Heart left ventricle (tissue), 16 donors: ENCODE results near the gene TVP23A. TPM values are rescaled to one million over a fixed set of nuclear protein-coding genes. Genes with fewer than 3 reads are reported as not detected.

Source experiments
- ATAC-seq, 4 donors: fragments of 200-7000 bp; cut with Tn5 transposase; one replicate each; pipeline ENCODE4 v1.9.1; 2020 to 2022; ENCODE audit warnings: moderate library complexity in 4 of 4, mild to moderate bottlenecking in 3 of 4, moderate number of reproducible peaks in 1 of 4
- DNase-seq, 5 donors: peaks; one replicate each; pipeline ENCODE4 v3.0.0-alpha.2; 2020
- H3K27ac ChIP-seq, 12 donors: fragments of 200-600 bp; sonication (generic) in 4 of 12; one replicate each; pipeline versions ENCODE4 v1.5.0 to v1.8.0; 2016 to 2022; ENCODE audit warnings: mild to moderate bottlenecking in 2 of 12
- H3K27me3 ChIP-seq, 9 donors: fragments of 200-600 bp; sonication (generic) in 2 of 9; one replicate each; pipeline versions ENCODE4 v1.5.1 to v1.8.0; 2016 to 2022; ENCODE audit warnings: mild to moderate bottlenecking in 3 of 9
- H3K36me3 ChIP-seq, 9 donors: fragments of 200-600 bp; sonication (generic) in 2 of 9; one replicate each; pipeline versions ENCODE4 v1.5.0 to v1.8.0; 2018 to 2022; ENCODE audit warnings: mild to moderate bottlenecking in 2 of 9
- H3K4me1 ChIP-seq, 12 donors: fragments of 200-600 bp; sonication (generic) in 4 of 12; one replicate each; pipeline versions ENCODE4 v1.5.0 to v1.8.0; 2016 to 2022; ENCODE audit warnings: mild to moderate bottlenecking in 3 of 12
- H3K4me3 ChIP-seq, 12 donors: fragments of 200-600 bp; sonication (generic) in 4 of 12; one replicate each; pipeline versions ENCODE4 v1.5.0 to v1.8.0; 2017 to 2022; ENCODE audit warnings: mild to moderate bottlenecking in 9 of 12, moderate library complexity in 4 of 12
- H3K9me3 ChIP-seq, 12 donors: fragments of 200-600 bp; sonication (generic) in 4 of 12; one replicate each; pipeline versions ENCODE4 v1.5.0 to v1.8.0; 2016 to 2022; ENCODE audit warnings: mild to moderate bottlenecking in 1 of 12
- CTCF ChIP-seq, 12 donors: fragments of 200-600 bp; sonication (generic) in 4 of 12; IDR thresholded peaks; one replicate each; pipeline versions ENCODE4 v1.5.0 to v1.8.0; 2018 to 2022; ENCODE audit warnings: antibody characterized with exemption in 12 of 12, mild to moderate bottlenecking in 5 of 12
- POLR2A ChIP-seq, 2 donors: fragments of 450-650 bp; IDR thresholded peaks; one replicate each; pipeline ENCODE4 v1.6.1; 2017; ENCODE audit warnings: antibody characterized with exemption in 2 of 2, mild to moderate bottlenecking in 2 of 2, moderate library complexity in 2 of 2
- WGBS, 4 donors: extraction: QIAGEN DNeasy Blood & Tissue Kit in 2 of 4; methylation state at CpG; one replicate each; pipeline versions ENCODE4 v1.1.5 to v1.1.7; 2013 to 2018; 5-methylcytosine and 5-hydroxymethylcytosine counted together
- intact Hi-C, 10 donors: fragments of 100-400 bp; cut with DNase I; formaldehyde crosslinking; loops; one replicate each; pipeline versions ENCODE4 v1.11.1 to v1.14.2; 2022
- polyA plus RNA-seq, 2 donors: library from polyadenylated mRNA; stranded (reverse); fragments of 200-250 nt; gene quantifications; one replicate each; pipeline ENCODE4 v1.2.3, GENCODE V29; 2013
- total RNA-seq, 9 donors: library from RNA; depleted of rRNA in 2 of 9; stranded (reverse); fragments of >200 nt in 2 of 9; fragmentation: NEBNext Ultra II Directional in 3 of 9; extraction: Animal tissue kit (Norgen Biotek cat#: 25700) in 3 of 9; gene quantifications; one replicate each; pipeline versions ENCODE4 v1.1.0 to v1.2.4, GENCODE V29; 2016 to 2023
- donor health status: ischemic (EF 13 %, LVEDD 7.1; RV severe dilation, severe dysfunction).
- donor health status: healthy with polysubstance abuse.
- donor health status: DM: no; HTN: yes; CAD: no.
- donor health status: DM: no; HTN: no; CAD: no.
- donor health status: ischemic (EF 25% LVEDD 6.9; RV normal size, moderate dysfunction).
- donor health status: ischemic (EF 25% LVEDD 5.7; RV mildly dilated, moderate dysfunction).
- donor health status: healthy.
- donor health status: DM: yes; HTN: yes; CAD: no.
- donor health status: ischemic (EF 35%, LVEDD 5.7; RV mildly dilated, moderate dysfunction).
- donor health status: nonischemic (EF 11% LVEDD 7.7; RV severe dilation, severe dysfunction).
- donor health status: DM: yes; HTN: yes; CAD: no.
- donor health status: PGD.
- donor health status: ischemic (EF 29% LVEDD 5.4; RV normal size, mild dysfunction).
- donor health status: nonischemic (EF 23%, LVEDD 6.1; RV moderate dilation, normal function).

Gene TVP23A
- total and polyA plus RNA-seq, 11 donors = 0.08 to 0.95 (median 0.30) TPM; not detected in 4

GRCh38 chr16:10827691-10828341 is 9.2 kb upstream of the TVP23A start:
- peaks cover 3 to 51% (median 33%) of the 10 kb centered on the region in 12 donors for H3K4me1 ChIP-seq
- no peaks in the 10 kb centered on the region for H3K9me3 ChIP-seq
- TF ChIP-seq POLR2A (IDR thresholded peaks at IDR 0.05) (no peak), CTCF (IDR thresholded peaks at IDR 0.05) (no peak)
- peak overlapping the region in 4 of 12 donors; percentile 6 to 10 (median 8) for H3K4me3 ChIP-seq
- peak overlapping the region; percentile 91 to 99 (median 94) for H3K27ac ChIP-seq
- DNase-seq (peak; percentile 82 to 91 (median 90)), ATAC-seq (peak; percentile 67 to 79 (median 72))
- 7 to 17% (median 8%) methylated on average over 10 to 11 of the region's 11 CpGs for WGBS, 4 donors
- no peaks in the 10 kb centered on the region for H3K27me3 ChIP-seq
- intact Hi-C loops = loop anchor here in 7 of 10 donors (1.0 to 10.0 kb wide), 13 partner anchors 41 to 441 kb away; partner anchors contain the start of genes NUBP1 (in 3 of the 7), ATF7IP2 (in 1 of the 7) and CIITA (in 1 of the 7)
- H3K36me3 ChIP-seq = no peaks in the 10 kb centered on the region

- no peak overlapping the region for H3K4me3 ChIP-seq
- intact Hi-C loops = loop anchor here in 3 of 10 donors (5.0 to 10.0 kb wide), 3 partner anchors 67 to 250 kb away; no protein-coding TSS in a partner anchor
- ATAC-seq (no peak), DNase-seq (peak in 1 of 5 donors; percentile 49)
- H3K4me1 ChIP-seq = peaks cover 3 to 42% (median 26%) of the 10 kb centered on the region in 12 donors
- no peaks in the 10 kb centered on the region for H3K9me3 ChIP-seq
- no peaks in the 10 kb centered on the region for H3K27me3 ChIP-seq
- no peaks in the 10 kb centered on the region for H3K36me3 ChIP-seq
- TF ChIP-seq CTCF (IDR thresholded peaks at IDR 0.05) = no peak
- no peak for TF ChIP-seq POLR2A (IDR thresholded peaks at IDR 0.05)
- WGBS, 4 donors = 56 to 76% (median 66%) methylated on average over 13 of the region's 13 CpGs
- H3K27ac ChIP-seq = peak overlapping the region in 8 of 12 donors; percentile 10 to 77 (median 37)
These were observed 5.7 kb upstream of the TVP23A start for GRCh38 chr16:10824111-10824893.

GRCh38 chr16:10822702-10823101 is 4.1 kb upstream of the TVP23A start:
- DNase-seq = no peak
- H3K9me3 ChIP-seq = no peaks in the 10 kb centered on the region
- WGBS, 4 donors = 85 to 95% (median 91%) methylated on average over 7 of the region's 7 CpGs
- no peaks in the 10 kb centered on the region for H3K36me3 ChIP-seq
- no peak overlapping the region for H3K4me3 ChIP-seq
- peaks cover 0 to 28% (median 12%) of the 10 kb centered on the region in 12 donors for H3K4me1 ChIP-seq
- intact Hi-C loops = loop anchor here in 3 of 10 donors (5.0 to 10.0 kb wide), 3 partner anchors 65 to 248 kb away; no protein-coding TSS in a partner anchor
- no peak for ATAC-seq
- no peak overlapping the region for H3K27ac ChIP-seq
- no peak for TF ChIP-seq POLR2A (IDR thresholded peaks at IDR 0.05)
- no peak for TF ChIP-seq CTCF (IDR thresholded peaks at IDR 0.05)
- H3K27me3 ChIP-seq = peaks cover 0 to 9% (median 0%) of the 10 kb centered on the region in 9 donors

- no peak for ATAC-seq
- 54 to 74% (median 61%) methylated on average over 1 of the region's 1 CpG for WGBS, 4 donors
- TF ChIP-seq POLR2A (IDR thresholded peaks at IDR 0.05) = no peak
- TF ChIP-seq CTCF (IDR thresholded peaks at IDR 0.05) = no peak
These were observed 2.0 kb upstream of the TVP23A start for GRCh38 chr16:10820546-10820945.

More at GRCh38 chr16:10820546-10820945, 2.0 kb upstream of the TVP23A start:
- Histone ChIP-seq H3K27me3 (peaks cover 0 to 9% (median 0%) of the 10 kb centered on the region in 9 donors), H3K9me3 (no peaks in the 10 kb centered on the region), H3K4me1 (peaks cover 0 to 13% (median 0%) of the 10 kb centered on the region in 12 donors), H3K36me3 (no peaks in the 10 kb centered on the region), H3K27ac (no peak overlapping the region), H3K4me3 (no peak overlapping the region)
- no peak for DNase-seq
- intact Hi-C loops = loop anchor here in 3 of 10 donors (5.0 to 10.0 kb wide), 3 partner anchors 63 to 246 kb away; no protein-coding TSS in a partner anchor
